H9 (cell line): Measurements from ENCODE around the gene YAF2. TPM values are rescaled to one million over a fixed set of nuclear protein-coding genes. Genes with fewer than 3 reads are reported as not detected.
"Not testable (repeated sequence)": the region's sequence is repeated elsewhere in the genome, so short reads cannot be mapped to it uniquely, and the experiment has no call there.

Experiments used
- DNase-seq: peaks from one replicate; pipeline ENCODE4 v3.0.0-alpha.2; 2017
- H2AFZ ChIP-seq: one replicate; pipeline ENCODE4 v1.6.1; 2013; ENCODE audit warnings: mild to moderate bottlenecking, low read length, control low read depth, moderate library complexity
- H2AK5ac ChIP-seq: 2 replicates; pipeline ENCODE4 v1.6.1; 2013; ENCODE audit warnings: low read length, control low read depth, mixed read lengths; ENCODE audit not compliant: insufficient read length
- H2BK120ac ChIP-seq: one replicate; pipeline ENCODE4 v1.6.1; 2013; ENCODE audit warnings: low read depth, mild to moderate bottlenecking, low read length, control low read depth, inconsistent platforms; ENCODE audit not compliant: poor library complexity, severe bottlenecking
- H2BK12ac ChIP-seq: 2 replicates; pipeline ENCODE4 v1.6.1; 2013; ENCODE audit warnings: low read length, control low read depth, mixed read lengths, low read depth; ENCODE audit not compliant: insufficient read length
- H2BK15ac ChIP-seq: 2 replicates; pipeline ENCODE4 v1.6.1; 2013; ENCODE audit warnings: low read depth, low read length, control low read depth
- H2BK20ac ChIP-seq: one replicate; pipeline ENCODE4 v1.6.1; 2013; ENCODE audit warnings: low read depth, mild to moderate bottlenecking, low read length, control low read depth, inconsistent platforms; ENCODE audit not compliant: poor library complexity, severe bottlenecking
- H2BK5ac ChIP-seq: 2 replicates; pipeline ENCODE4 v1.6.1; 2013; ENCODE audit warnings: low read length, control low read depth, mixed read lengths; ENCODE audit not compliant: insufficient read length
- H3K14ac ChIP-seq: 2 replicates; pipeline ENCODE4 v1.6.1; 2013; ENCODE audit warnings: low read length, control low read depth; ENCODE audit not compliant: insufficient read depth
- H3K18ac ChIP-seq: 2 replicates; pipeline ENCODE4 v1.6.1; 2013; ENCODE audit warnings: low read depth, mild to moderate bottlenecking, mixed read lengths, low read length, control low read depth; ENCODE audit not compliant: insufficient read length
- H3K23ac ChIP-seq: 2 replicates; pipeline ENCODE4 v1.6.1; 2013; ENCODE audit warnings: low read length, control low read depth, mixed read lengths, low read depth; ENCODE audit not compliant: insufficient read length
- H3K23me2 ChIP-seq: 2 replicates; pipeline ENCODE4 v1.6.1; 2013; ENCODE audit warnings: low read depth, mild to moderate bottlenecking, mixed read lengths, low read length, control low read depth; ENCODE audit not compliant: insufficient read length, poor library complexity, severe bottlenecking
- H3K27ac ChIP-seq: 2 replicates; pipeline ENCODE4 v1.5.1; 2013; ENCODE audit warnings: low read length, control low read depth, mixed read lengths, low read depth; ENCODE audit not compliant: insufficient read length
- H3K27me3 ChIP-seq: 2 replicates; pipeline ENCODE4 v1.6.1; 2013; ENCODE audit warnings: low read length, control low read depth, inconsistent platforms; ENCODE audit not compliant: insufficient read depth
- H3K4ac ChIP-seq: 2 replicates; pipeline ENCODE4 v1.6.1; 2013; ENCODE audit warnings: low read depth, mild to moderate bottlenecking, control low read depth, inconsistent platforms, low read length, moderate library complexity
- H3K4me1 ChIP-seq: 2 replicates; pipeline ENCODE4 v1.6.1; 2013; ENCODE audit warnings: low read length, control low read depth, inconsistent platforms; ENCODE audit not compliant: insufficient read depth
- H3K4me2 ChIP-seq: 2 replicates; pipeline ENCODE4 v1.6.1; 2013; ENCODE audit warnings: low read length, control low read depth, mixed read lengths; ENCODE audit not compliant: insufficient read length, insufficient read depth
- H3K56ac ChIP-seq: 2 replicates; pipeline ENCODE4 v1.6.1; 2013; ENCODE audit warnings: low read depth, mild to moderate bottlenecking, mixed read lengths, low read length, control low read depth; ENCODE audit not compliant: insufficient read length
- H3K79me1 ChIP-seq: 2 replicates; pipeline ENCODE4 v1.6.1; 2013; ENCODE audit warnings: low read depth, mild to moderate bottlenecking, moderate library complexity, low read length, control low read depth, inconsistent platforms; ENCODE audit not compliant: insufficient read depth, poor library complexity, severe bottlenecking
- H3K79me2 ChIP-seq: 2 replicates; pipeline ENCODE4 v1.6.1; 2013; ENCODE audit warnings: low read length, control low read depth, inconsistent platforms; ENCODE audit not compliant: insufficient read depth
- H3K9ac ChIP-seq: 2 replicates; pipeline ENCODE4 v1.6.1; 2013; ENCODE audit warnings: low read length, control low read depth, mixed read lengths; ENCODE audit not compliant: insufficient read length; ENCODE audit errors: extremely low read depth
- H3K9me3 ChIP-seq: one replicate; pipeline ENCODE4 v1.6.1; 2013; ENCODE audit warnings: low read depth, low read length, inconsistent platforms; ENCODE audit not compliant: control insufficient read depth
- H3T11ph ChIP-seq: one replicate; pipeline ENCODE4 v1.6.1; 2013; ENCODE audit warnings: mild to moderate bottlenecking, low read length, control low read depth, inconsistent platforms
- H4K20me1 ChIP-seq: one replicate; pipeline ENCODE4 v1.6.1; 2013; ENCODE audit not compliant: control insufficient read depth, insufficient read length, insufficient read depth
- H4K5ac ChIP-seq: 2 replicates; pipeline ENCODE4 v1.6.1; 2013; ENCODE audit warnings: low read depth, mild to moderate bottlenecking, mixed read lengths, low read length, control low read depth; ENCODE audit not compliant: insufficient read length
- H4K8ac ChIP-seq: replicated peaks from 2 replicates; pipeline ENCODE4 v1.6.1; 2013; ENCODE audit warnings: low read length, control low read depth, mixed read lengths, low read depth; ENCODE audit not compliant: insufficient read length
- H4K91ac ChIP-seq: 2 replicates; pipeline ENCODE4 v1.6.1; 2013; ENCODE audit warnings: low read depth, mild to moderate bottlenecking, moderate library complexity, mixed read lengths, low read length, control low read depth; ENCODE audit not compliant: insufficient read length
- H3K27ac Mint-ChIP-seq, 3 experiments: 2 replicates in 2 of 3; 3 replicates in 1 of 3; pipeline ENCODE4 v1.8.0; 2020 to 2021; ENCODE audit warnings: mixed read lengths in 3 of 3, mild to moderate bottlenecking in 1 of 3, moderate library complexity in 1 of 3
- H3K27me3 Mint-ChIP-seq: 2 replicates; pipeline ENCODE4 v1.8.0; 2021; ENCODE audit warnings: low read depth, mild to moderate bottlenecking, moderate library complexity, mixed read lengths
- H3K36me3 Mint-ChIP-seq, 3 experiments: 2 replicates in 2 of 3; 3 replicates in 1 of 3; pipeline ENCODE4 v1.8.0; 2020 to 2021; ENCODE audit warnings: low read depth in 3 of 3, mixed read lengths in 3 of 3; ENCODE audit not compliant: insufficient read depth in 1 of 3
- H3K4me1 Mint-ChIP-seq, 2 experiments: 2 replicates each; pipeline ENCODE4 v1.8.0; 2020; ENCODE audit warnings: mixed read lengths in 2 of 2
- H3K4me3 Mint-ChIP-seq, 2 experiments: 2 replicates in 1 of 2; 3 replicates in 1 of 2; pipeline ENCODE4 v1.8.0; 2020 to 2021; ENCODE audit warnings: mild to moderate bottlenecking in 2 of 2, mixed read lengths in 2 of 2, moderate library complexity in 1 of 2
- H3K9me3 Mint-ChIP-seq, 2 experiments: 2 replicates in 1 of 2; 3 replicates in 1 of 2; pipeline ENCODE4 v1.8.0; 2020; ENCODE audit warnings: mild to moderate bottlenecking in 2 of 2, mixed read lengths in 2 of 2, moderate library complexity in 1 of 2
- WGBS: extraction: QIAGEN DNeasy Blood & Tissue Kit; methylation state at CpG from one replicate; pipeline ENCODE4 v1.1.7; 2013; ENCODE audit warnings: missing lambda C conversion rate, low lambda C conversion rate, mixed read lengths; ENCODE audit not compliant: insufficient read length; ENCODE audit errors: extremely low coverage; 5-methylcytosine and 5-hydroxymethylcytosine counted together
- total RNA-seq: library from RNA; stranded (reverse); gene quantifications from 2 replicates; pipeline ENCODE4 v1.2.1, GENCODE V29; 2021

Gene YAF2
- total RNA-seq, 1 experiment from 2014 or later = 1.9 TPM

DNA sequence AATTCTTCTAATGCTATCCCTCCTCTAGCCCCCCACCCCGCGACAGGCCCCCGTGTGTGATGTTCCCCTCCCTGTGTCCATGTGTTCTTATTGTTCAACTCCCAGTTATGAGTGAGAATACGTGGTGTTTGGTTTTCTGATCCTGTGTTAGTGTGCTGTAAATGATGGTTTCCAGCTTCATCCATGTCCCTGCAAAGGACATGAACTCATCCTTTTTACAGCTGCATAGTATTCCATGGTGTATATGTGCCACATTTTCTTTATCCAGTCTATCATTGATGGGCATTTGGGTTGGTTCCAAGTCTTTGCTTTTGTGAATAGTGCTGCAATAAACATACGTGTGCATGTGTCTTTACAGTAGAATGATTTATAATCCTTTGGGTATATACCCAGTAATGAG is 13.5 kb downstream of the YAF2 start:
- not testable (repeated sequence) for H2BK15ac ChIP-seq, H2AK5ac ChIP-seq, H3K9me3 ChIP-seq, H3K27ac ChIP-seq, H4K8ac ChIP-seq, H4K5ac ChIP-seq, H3K23ac ChIP-seq, H3K4me3 Mint-ChIP-seq, H3K79me1 ChIP-seq, H2BK120ac ChIP-seq, H3T11ph ChIP-seq, H2BK20ac ChIP-seq, H3K18ac ChIP-seq, H3K27ac Mint-ChIP-seq, H3K4ac ChIP-seq, H2BK12ac ChIP-seq, DNase-seq, H3K23me2 ChIP-seq, H4K20me1 ChIP-seq, H2AFZ ChIP-seq, H3K4me1 Mint-ChIP-seq, H3K14ac ChIP-seq, H3K36me3 Mint-ChIP-seq, H3K79me2 ChIP-seq, H4K91ac ChIP-seq, H2BK5ac ChIP-seq, H3K4me2 ChIP-seq, H3K56ac ChIP-seq, H3K9ac ChIP-seq, H3K27me3 ChIP-seq, H3K4me1 ChIP-seq
- Mint-ChIP-seq H3K9me3 (peaks cover 13 to 16% of the 10 kb centered on the region in 2 experiments), H3K27me3 (peaks cover 21% of the 10 kb centered on the region)
- WGBS = no CpG with 5 or more reads among the region's 5 CpGs
